H1 (cell line): ENCODE results near the gene LMOD2. TPM values are rescaled to one million over a fixed set of nuclear protein-coding genes. Genes with fewer than 3 reads are reported as not detected.

Experiments
- CTCF ChIA-PET: fragments of 300-600 bp; sonication (Branson Sonifier 250); formaldehyde crosslinking; loops from one replicate; lab custom pipeline; 2021; ENCODE audit not compliant: partially characterized antibody; lab: Charles Lee
- POLR2A ChIA-PET: fragments of 300-600 bp; sonication (Branson Sonifier 250); formaldehyde crosslinking; loops from one replicate; lab custom pipeline; 2021; ENCODE audit warnings: inconsistent platforms; ENCODE audit not compliant: partially characterized antibody; lab: Charles Lee
- DNase-seq, 2 experiments: peaks; one replicate each; pipeline versions ENCODE4 v3.0.0 to v3.0.0-alpha.2; 2010 to 2022; ENCODE audit warnings: low spot score in 2 of 2, low read depth in 1 of 2, mixed read lengths in 1 of 2
- FAIRE-seq: peaks from 2 replicates; lab custom pipeline; 2011; peaks lifted over from hg19 to GRCh38; lab: Jason Lieb, UNC
- H2AFZ ChIP-seq: 2 replicates; pipeline ENCODE4 v1.8.1; 2012; ENCODE audit warnings: low read length, inconsistent platforms
- H2AK5ac ChIP-seq: 2 replicates; pipeline ENCODE4 v1.6.1; 2013; ENCODE audit warnings: low read depth, low read length
- H2BK120ac ChIP-seq: replicated peaks from 2 replicates; pipeline ENCODE3; 2013; ENCODE audit warnings: low read depth, low read length, inconsistent platforms
- H2BK12ac ChIP-seq: 2 replicates; pipeline ENCODE4 v1.6.1; 2013; ENCODE audit warnings: low read depth, low read length
- H2BK15ac ChIP-seq: 2 replicates; pipeline ENCODE4 v1.6.1; 2013; ENCODE audit warnings: low read length
- H2BK20ac ChIP-seq: 2 replicates; pipeline ENCODE4 v1.6.1; 2013; ENCODE audit warnings: low read length
- H2BK5ac ChIP-seq: 2 replicates; pipeline ENCODE4 v1.6.1; 2013; ENCODE audit warnings: low read depth, low read length
- H3K14ac ChIP-seq: 2 replicates; pipeline ENCODE4 v1.6.1; 2013; ENCODE audit warnings: inconsistent platforms; ENCODE audit not compliant: insufficient read length
- H3K18ac ChIP-seq: 2 replicates; pipeline ENCODE4 v1.6.1; 2013; ENCODE audit warnings: low read length; ENCODE audit errors: extremely low read depth
- H3K23ac ChIP-seq: 2 replicates; pipeline ENCODE4 v1.6.1; 2013; ENCODE audit warnings: inconsistent platforms; ENCODE audit not compliant: insufficient read length
- H3K23me2 ChIP-seq: 2 replicates; pipeline ENCODE4 v1.6.1; 2013; ENCODE audit warnings: low read depth, low read length
- H3K27ac ChIP-seq: 2 replicates; pipeline ENCODE4 v1.6.1; 2011; ENCODE audit warnings: low read depth, low read length, inconsistent platforms
- H3K27me3 ChIP-seq, 4 experiments: replicated peaks in 1 of 4; 1 replicate in 1 of 4; 2 replicates in 3 of 4; pipeline versions ENCODE4 v1.6.1 to v1.8.1; 2011 to 2013; ENCODE audit warnings: low read length in 3 of 4, mild to moderate bottlenecking in 3 of 4, inconsistent platforms in 2 of 4, mixed read lengths in 2 of 4, moderate library complexity in 1 of 4; ENCODE audit not compliant: control insufficient read depth in 3 of 4, insufficient read depth in 3 of 4; ENCODE audit errors: extremely low read depth in 1 of 4
- H3K36me3 ChIP-seq, 4 experiments: 2 replicates each; pipeline versions ENCODE4 v1.6.1 to v1.8.1; 2011 to 2013; ENCODE audit warnings: mild to moderate bottlenecking in 4 of 4, low read length in 3 of 4, moderate library complexity in 2 of 4, control low read depth in 1 of 4, inconsistent platforms in 1 of 4; ENCODE audit not compliant: insufficient read depth in 4 of 4, control insufficient read depth in 2 of 4
- H3K4ac ChIP-seq: replicated peaks from 2 replicates; pipeline ENCODE3; 2013; ENCODE audit warnings: low read length, low read depth, mixed read lengths, inconsistent platforms; ENCODE audit not compliant: insufficient read length
- H3K4me1 ChIP-seq, 4 experiments: replicated peaks in 1 of 4; 1 replicate in 1 of 4; 2 replicates in 3 of 4; pipeline versions ENCODE4 v1.6.1 to v1.8.1; 2011 to 2013; ENCODE audit warnings: low read length in 3 of 4, inconsistent platforms in 2 of 4, mixed read lengths in 1 of 4; ENCODE audit not compliant: insufficient read depth in 4 of 4, control insufficient read depth in 3 of 4
- H3K4me2 ChIP-seq, 2 experiments: 2 replicates each; pipeline versions ENCODE4 v1.6.1 to v1.8.1; 2011 to 2013; ENCODE audit warnings: low read depth in 2 of 2, low read length in 2 of 2, control low read depth in 1 of 2, inconsistent platforms in 1 of 2, mild to moderate bottlenecking in 1 of 2; ENCODE audit not compliant: insufficient read depth in 1 of 2
- H3K4me3 ChIP-seq, 4 experiments: fragments of 200-600, 300-600 bp in 1 of 4; sonication (generic), shearing (Covaris generic), sonication (Bioruptor Twin) in 1 of 4; 2 replicates each; pipeline versions ENCODE4 v1.5.1 to v1.8.1; 2011 to 2016; ENCODE audit warnings: low read length in 4 of 4, low read depth in 3 of 4, control low read depth in 2 of 4, inconsistent platforms in 2 of 4, mild to moderate bottlenecking in 2 of 4, mixed read lengths in 1 of 4, moderate library complexity in 1 of 4; ENCODE audit not compliant: insufficient read depth in 2 of 4; ENCODE audit errors: extremely low read depth in 1 of 4
- H3K56ac ChIP-seq: replicated peaks from 2 replicates; pipeline ENCODE3; 2013; ENCODE audit warnings: low read depth, mild to moderate bottlenecking, mixed read lengths, low read length, inconsistent platforms; ENCODE audit not compliant: insufficient read length
- H3K79me1 ChIP-seq: 2 replicates; pipeline ENCODE4 v1.6.1; 2013; ENCODE audit warnings: low read depth, low read length, control low read depth
- H3K79me2 ChIP-seq, 2 experiments: 2 replicates each; pipeline versions ENCODE4 v1.6.1 to v1.8.1; 2012 to 2013; ENCODE audit warnings: low read length in 2 of 2, mild to moderate bottlenecking in 2 of 2, inconsistent platforms in 1 of 2; ENCODE audit not compliant: insufficient read depth in 2 of 2, control insufficient read depth in 1 of 2
- H3K9ac ChIP-seq, 4 experiments: replicated peaks in 1 of 4; 1 replicate in 1 of 4; 2 replicates in 3 of 4; pipeline versions ENCODE4 v1.6.1 to v1.8.1; 2011 to 2013; ENCODE audit warnings: low read depth in 3 of 4, low read length in 3 of 4, control low read depth in 2 of 4, mild to moderate bottlenecking in 2 of 4, moderate library complexity in 2 of 4, inconsistent platforms in 1 of 4; ENCODE audit errors: extremely low read depth in 1 of 4
- H3K9me3 ChIP-seq, 2 experiments: 2 replicates each; pipeline versions ENCODE4 v1.6.1 to v1.8.1; 2012 to 2013; ENCODE audit warnings: mild to moderate bottlenecking in 2 of 2, moderate library complexity in 2 of 2, control low read depth in 1 of 2, inconsistent platforms in 1 of 2, low read depth in 1 of 2, low read length in 1 of 2, mixed read lengths in 1 of 2; ENCODE audit not compliant: insufficient read depth in 2 of 2
- H4K20me1 ChIP-seq, 2 experiments: replicated peaks in 1 of 2; 2 replicates each; pipeline versions ENCODE3 to v1.8.1; 2011 to 2013; ENCODE audit warnings: inconsistent platforms in 2 of 2, low read length in 2 of 2, mild to moderate bottlenecking in 1 of 2; ENCODE audit not compliant: insufficient read depth in 2 of 2, control insufficient read depth in 1 of 2
- H4K5ac ChIP-seq: 2 replicates; pipeline ENCODE4 v1.6.1; 2013; ENCODE audit warnings: low read length, low read depth, mixed read lengths, inconsistent platforms; ENCODE audit not compliant: insufficient read length
- H4K8ac ChIP-seq: 2 replicates; pipeline ENCODE4 v1.8.0; 2013; ENCODE audit warnings: mild to moderate bottlenecking, moderate library complexity, low read length, inconsistent platforms; ENCODE audit not compliant: insufficient read depth; ENCODE audit errors: extremely low read depth
- H4K91ac ChIP-seq: replicated peaks from 2 replicates; pipeline ENCODE3; 2013; ENCODE audit warnings: low read length, mixed read lengths, inconsistent platforms; ENCODE audit not compliant: insufficient read length
- ATF2 ChIP-seq: IDR thresholded peaks from 2 replicates; pipeline ENCODE4 v1.6.1; 2012; ENCODE audit warnings: low read length, inconsistent platforms
- CREB1 ChIP-seq: IDR thresholded peaks from 2 replicates; pipeline ENCODE4 v1.6.1; 2012; ENCODE audit warnings: inconsistent platforms
- CTBP2 ChIP-seq: IDR thresholded peaks from 2 replicates; pipeline ENCODE4 v1.7.0; 2011; ENCODE audit warnings: borderline replicate concordance, mild to moderate bottlenecking, moderate library complexity, mixed read lengths, low read length; ENCODE audit not compliant: insufficient read depth, insufficient read length
- FOSL1 ChIP-seq: IDR thresholded peaks from 2 replicates; pipeline ENCODE4 v1.6.1; 2011; ENCODE audit warnings: mild to moderate bottlenecking, low read depth, low read length, moderate library complexity; ENCODE audit not compliant: insufficient read depth
- JUN ChIP-seq: IDR thresholded peaks from 2 replicates; pipeline ENCODE4 v1.6.1; 2011; ENCODE audit warnings: low read depth, mild to moderate bottlenecking, improper control_type of control experiment, low read length
- JUND ChIP-seq: IDR thresholded peaks from 2 replicates; pipeline ENCODE4 v1.6.1; 2011; ENCODE audit warnings: mild to moderate bottlenecking, improper control_type of control experiment, low read length
- MAFK ChIP-seq: IDR thresholded peaks from 2 replicates; pipeline ENCODE4 v1.6.1; 2012; ENCODE audit warnings: low read depth, mild to moderate bottlenecking, improper control_type of control experiment, low read length
- PHF8 ChIP-seq: fragments of 200-600 bp; sonication (generic); conservative IDR thresholded peaks from 2 replicates; pipeline ENCODE4 v1.7.1; 2012; ENCODE audit warnings: low read depth, mild to moderate bottlenecking, inconsistent platforms, low read length, moderate library complexity
- POLR2A ChIP-seq, 2 experiments: IDR thresholded peaks; 1 replicate in 1 of 2; 2 replicates in 1 of 2; pipeline ENCODE4 v1.6.1; 2011; ENCODE audit warnings: low read depth in 2 of 2, low read length in 2 of 2, mild to moderate bottlenecking in 2 of 2; ENCODE audit errors: control extremely low read depth in 1 of 2
- RNF2 ChIP-seq: fragments of 200-900, 300-1000 bp; sonication (generic); IDR thresholded peaks from 2 replicates; pipeline ENCODE4 v1.7.1; 2016; ENCODE audit warnings: borderline replicate concordance, low read depth, mild to moderate bottlenecking, antibody characterized with exemption, low read length; ENCODE audit not compliant: poor library complexity, severe bottlenecking; ENCODE audit errors: missing control alignments
- SP2 ChIP-seq: IDR thresholded peaks from 2 replicates; pipeline ENCODE4 v1.6.1; 2012; ENCODE audit warnings: mild to moderate bottlenecking, low read length, inconsistent platforms
- SP4 ChIP-seq: IDR thresholded peaks from 2 replicates; pipeline ENCODE4 v1.6.1; 2012; ENCODE audit warnings: low read length, inconsistent platforms
- YY1 ChIP-seq: IDR thresholded peaks from 2 replicates; pipeline ENCODE4 v1.6.1; 2011; ENCODE audit warnings: low read depth, mild to moderate bottlenecking, low read length
- polyA plus RNA-seq, 7 experiments: library from polyadenylated mRNA; depleted of rRNA in 3 of 7; stranded (reverse) in 5 of 7; unstranded in 2 of 7; fragments of >200 nt in 5 of 7; fragments of 200-250 nt in 2 of 7; gene quantifications; 1 replicate in 5 of 7; 2 replicates in 1 of 7; 4 replicates in 1 of 7; pipeline versions ENCODE4 v1.2.1 to v1.2.3, GENCODE V29; 2011 to 2013; ENCODE audit warnings: missing spikeins in 2 of 7, mixed read lengths in 2 of 7
- total RNA-seq: library from RNA; stranded (reverse); fragmentation: NEBNext Ultra II Directional; extraction: Animal tissue kit (Norgen Biotek cat#: 25700); gene quantifications from 2 replicates; pipeline ENCODE4 v1.2.1, GENCODE V29; 2021

LMOD2 gene
- total and polyA plus RNA-seq, 2 of the 8 experiments (the other 6 are each of a cell fraction or from before 2014, with no cell fraction given), result 0.03 to 0.22 TPM

- Histone ChIP-seq H3K9me3 (no peaks in the 10 kb centered on the region), H3K23ac (no peak overlapping the region), H3K18ac (no peak overlapping the region), H3K79me2 (peaks cover 0 to 71% of the 10 kb centered on the region in 2 experiments; a peak in 3 of 4 replicates), H2BK15ac (no peak overlapping the region), H3K79me1 (0 out of 2 replicates have a peak, but pooled peaks cover 2% of the 10 kb centered on the region), H4K91ac (no peak overlapping the region), H3K4me2 (no peak overlapping the region), H2AK5ac (no peak overlapping the region), H3K23me2 (no peaks in the 10 kb centered on the region; the same call in 1 of the 2 replicates), H3K14ac (no peak overlapping the region), H3K36me3 (peaks cover 2 to 30% (median 8%) of the 10 kb centered on the region in 4 experiments; a peak in 6 of 8 replicates), H3K4me1 (peaks cover 0 to 2% (median 0%) of the 10 kb centered on the region in 4 experiments; a peak in 1 of 7 replicates), H3K27ac (no peak overlapping the region), H3K4me3 (no peak overlapping the region), H3K4ac (no peak overlapping the region), H3K27me3 (no peaks in the 10 kb centered on the region), H2BK120ac (no peak overlapping the region), H2BK5ac (no peak overlapping the region), H3K9ac (no peak overlapping the region), H3K56ac (no peak overlapping the region), H4K20me1 (peaks cover 2 to 8% of the 10 kb centered on the region in 2 experiments), H2BK12ac (no peak overlapping the region), H2AFZ (no peak overlapping the region), H2BK20ac (no peak overlapping the region), H4K5ac (no peak overlapping the region), H4K8ac (no peak overlapping the region)
- ChIA-PET CTCF (interaction anchor here (0.7 to 1.6 kb wide), 4 partner anchors 11 to 87 kb away, joined by 3 to 5 read pairs (median 4); no protein-coding TSS in a partner anchor), POLR2A (no interaction called here)
- no peak for TF ChIP-seq FOSL1
- TF ChIP-seq POLR2A (IDR thresholded peaks at IDR 0.05; ENCODE audit: control extremely low read depth in 1 of 2, low read depth in 2 of 2, low read length in 2 of 2), result no peak
- TF ChIP-seq SP2, result no peak
- TF ChIP-seq MAFK, result no peak
- no peak for TF ChIP-seq JUND
- no peak for TF ChIP-seq PHF8
- TF ChIP-seq CREB1, result no peak
- TF ChIP-seq JUN, result no peak
- no peak for TF ChIP-seq ATF2
- no peak for TF ChIP-seq CTBP2
- TF ChIP-seq SP4, result no peak
- no peak for TF ChIP-seq YY1
- TF ChIP-seq RNF2, result no peak
- FAIRE-seq (no peak), DNase-seq (no peak)
Observed at GRCh38 chr7:123711832-123712293, 56.2 kb downstream of the LMOD2 start.
